Fibroblast of lung (primary cell): ENCODE results near the gene MINDY4B.

ENCODE experiments used
- CTCF ChIP-seq, 2 donors: IDR thresholded peaks in 1 of 2; conservative IDR thresholded peaks in 1 of 2; 1 replicate in 1 of 2; 2 replicates in 1 of 2; pipeline ENCODE4 v1.5.1; 2011 to 2012; ENCODE audit warnings: low read length in 2 of 2, control low read depth in 1 of 2, inconsistent platforms in 1 of 2, low read depth in 1 of 2, mild to moderate bottlenecking in 1 of 2
- EZH2 ChIP-seq: IDR thresholded peaks from 2 replicates; pipeline ENCODE4 v1.5.1; 2012; ENCODE audit warnings: low read length, control low read depth, mild to moderate bottlenecking; ENCODE audit errors: missing control alignments

- TF ChIP-seq CTCF (conservative IDR thresholded peaks at IDR 0.05 in 1 of 2, IDR thresholded peaks at IDR 0.05 in 1 of 2; ENCODE audit: low read depth in 1 of 2, low read length in 2 of 2) (no peak), EZH2 (no peak)
Observed at GRCh38 chr3:150844484-150844883, 60.8 kb downstream of the MINDY4B start.
